Measurements from ENCODE around the gene NEK6.

The NEK6 gene

DNA sequence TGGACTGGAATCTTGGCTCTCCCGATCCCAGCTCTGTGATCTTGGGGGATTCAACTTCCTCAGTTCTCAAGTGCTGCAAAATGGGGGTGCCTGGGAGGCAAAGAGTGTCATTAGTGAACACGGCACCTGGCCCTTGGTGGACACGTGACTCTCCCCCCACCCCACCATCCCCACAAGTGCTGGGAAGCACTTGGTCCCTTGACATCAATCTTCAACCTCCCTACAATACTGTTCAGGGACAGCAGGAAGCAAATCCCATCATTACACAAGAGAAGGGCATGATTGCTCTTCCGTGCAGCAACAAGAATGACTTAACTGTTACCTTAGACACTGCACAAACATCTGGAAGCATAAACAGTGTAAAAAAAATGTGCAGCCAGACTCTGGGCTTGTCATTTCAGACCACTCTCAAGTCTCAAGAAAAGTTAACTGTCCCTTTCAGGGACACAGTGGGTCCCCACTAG, 96.1 kb downstream of the NEK6 start:
- no peak for ATAC-seq (ENCODE audit: insufficient read depth, low read depth)
- peaks cover 72% of the 10 kb centered on the region for H3K36me3 ChIP-seq (ENCODE audit: insufficient read depth, low read length)
- peaks cover 73% of the 10 kb centered on the region for H4K20me1 ChIP-seq (ENCODE audit: insufficient read depth, low read length)
- H3K9me3 ChIP-seq (ENCODE audit: insufficient read depth, low read length, severe bottlenecking), result no peaks in the 10 kb centered on the region
- no peak overlapping the region for H3K4me3 ChIP-seq (ENCODE audit: low read depth in 1 of 2, low read length in 2 of 2)
- DNase-seq, result no peak
- no peak overlapping the region for H3K4me2 ChIP-seq (ENCODE audit: insufficient read depth, low read length)
- no peak overlapping the region for H2AFZ ChIP-seq (ENCODE audit: low read depth, low read length)
- no peak overlapping the region for H3K9ac ChIP-seq (ENCODE audit: low read depth, low read length)
- TF ChIP-seq, protein P1, sequence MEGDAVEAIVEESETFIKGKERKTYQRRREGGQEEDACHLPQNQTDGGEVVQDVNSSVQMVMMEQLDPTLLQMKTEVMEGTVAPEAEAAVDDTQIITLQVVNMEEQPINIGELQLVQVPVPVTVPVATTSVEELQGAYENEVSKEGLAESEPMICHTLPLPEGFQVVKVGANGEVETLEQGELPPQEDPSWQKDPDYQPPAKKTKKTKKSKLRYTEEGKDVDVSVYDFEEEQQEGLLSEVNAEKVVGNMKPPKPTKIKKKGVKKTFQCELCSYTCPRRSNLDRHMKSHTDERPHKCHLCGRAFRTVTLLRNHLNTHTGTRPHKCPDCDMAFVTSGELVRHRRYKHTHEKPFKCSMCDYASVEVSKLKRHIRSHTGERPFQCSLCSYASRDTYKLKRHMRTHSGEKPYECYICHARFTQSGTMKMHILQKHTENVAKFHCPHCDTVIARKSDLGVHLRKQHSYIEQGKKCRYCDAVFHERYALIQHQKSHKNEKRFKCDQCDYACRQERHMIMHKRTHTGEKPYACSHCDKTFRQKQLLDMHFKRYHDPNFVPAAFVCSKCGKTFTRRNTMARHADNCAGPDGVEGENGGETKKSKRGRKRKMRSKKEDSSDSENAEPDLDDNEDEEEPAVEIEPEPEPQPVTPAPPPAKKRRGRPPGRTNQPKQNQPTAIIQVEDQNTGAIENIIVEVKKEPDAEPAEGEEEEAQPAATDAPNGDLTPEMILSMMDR (IDR thresholded peaks at IDR 0.05; ENCODE audit: borderline replicate concordance, extremely low read depth, low read length, poor library complexity, severe bottlenecking), result no peak
- TF ChIP-seq EZH2 (IDR thresholded peaks at IDR 0.05; ENCODE audit: borderline replicate concordance, low read depth, low read length, severe bottlenecking), result no peak
- H3K27me3 ChIP-seq (ENCODE audit: insufficient read depth, low read length, poor library complexity), result no peaks in the 10 kb centered on the region
- no peaks in the 10 kb centered on the region for H3K4me1 ChIP-seq (ENCODE audit: insufficient read depth, low read length)
- H3K79me2 ChIP-seq (ENCODE audit: insufficient read depth, low read length), result peaks cover 24% of the 10 kb centered on the region
- H3K27ac ChIP-seq (ENCODE audit: low read length), result no peak overlapping the region

DNA sequence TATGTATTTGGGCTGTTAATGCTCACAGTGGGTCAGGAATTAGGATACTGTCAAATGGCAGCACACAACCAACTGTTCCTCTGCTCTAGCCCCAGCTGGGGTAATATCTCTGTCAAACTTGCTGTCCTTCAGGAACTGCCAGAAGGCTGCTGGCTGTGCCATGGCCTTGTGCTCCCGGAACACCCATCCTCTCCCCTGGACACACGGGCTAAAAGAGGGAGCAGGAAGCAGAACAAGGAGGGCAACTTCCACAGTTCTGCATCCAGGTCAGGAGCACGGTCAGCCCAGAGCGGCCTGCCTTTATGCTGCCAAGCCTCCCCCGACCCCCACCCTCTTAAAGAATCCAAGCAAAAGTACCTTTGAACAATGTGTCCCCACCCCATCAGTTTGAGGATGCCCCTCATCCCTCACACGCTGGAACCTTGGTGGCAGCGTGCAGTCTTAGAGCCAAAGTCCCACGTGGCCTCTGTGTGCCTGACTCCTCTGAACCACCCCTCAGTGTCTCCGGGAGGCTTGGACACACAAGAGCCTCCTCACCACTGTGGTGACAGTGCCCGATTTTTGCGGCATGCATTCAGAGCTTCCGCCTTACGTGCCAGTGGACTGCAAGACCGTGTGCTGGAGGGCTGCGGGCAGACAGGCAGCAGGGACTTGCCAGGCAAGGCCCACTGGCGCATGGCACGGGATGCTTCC, 96.7 kb downstream of the NEK6 start:
- no peaks in the 10 kb centered on the region for H3K27me3 ChIP-seq (ENCODE audit: insufficient read depth, low read length, poor library complexity)
- no peak for TF ChIP-seq EZH2 (IDR thresholded peaks at IDR 0.05; ENCODE audit: borderline replicate concordance, low read depth, low read length, severe bottlenecking)
- TF ChIP-seq, protein P1 (IDR thresholded peaks at IDR 0.05; ENCODE audit: borderline replicate concordance, extremely low read depth, low read length, poor library complexity, severe bottlenecking), result no peak
- H3K9ac ChIP-seq (ENCODE audit: low read depth, low read length), result no peak overlapping the region
- no peak for DNase-seq
- H3K9me3 ChIP-seq (ENCODE audit: insufficient read depth, low read length, severe bottlenecking), result no peaks in the 10 kb centered on the region
- H3K4me2 ChIP-seq (ENCODE audit: insufficient read depth, low read length), result no peak overlapping the region
- no peak overlapping the region for H3K27ac ChIP-seq (ENCODE audit: low read length)
- peaks cover 68% of the 10 kb centered on the region for H3K36me3 ChIP-seq (ENCODE audit: insufficient read depth, low read length)
- no peak overlapping the region for H2AFZ ChIP-seq (ENCODE audit: low read depth, low read length)
- H3K4me1 ChIP-seq (ENCODE audit: insufficient read depth, low read length), result no peaks in the 10 kb centered on the region
- peaks cover 77% of the 10 kb centered on the region for H4K20me1 ChIP-seq (ENCODE audit: insufficient read depth, low read length)
- no peak for ATAC-seq (ENCODE audit: insufficient read depth, low read depth)
- peaks cover 29% of the 10 kb centered on the region for H3K79me2 ChIP-seq (ENCODE audit: insufficient read depth, low read length)
- no peak overlapping the region for H3K4me3 ChIP-seq (ENCODE audit: low read depth in 1 of 2, low read length in 2 of 2)

DNA sequence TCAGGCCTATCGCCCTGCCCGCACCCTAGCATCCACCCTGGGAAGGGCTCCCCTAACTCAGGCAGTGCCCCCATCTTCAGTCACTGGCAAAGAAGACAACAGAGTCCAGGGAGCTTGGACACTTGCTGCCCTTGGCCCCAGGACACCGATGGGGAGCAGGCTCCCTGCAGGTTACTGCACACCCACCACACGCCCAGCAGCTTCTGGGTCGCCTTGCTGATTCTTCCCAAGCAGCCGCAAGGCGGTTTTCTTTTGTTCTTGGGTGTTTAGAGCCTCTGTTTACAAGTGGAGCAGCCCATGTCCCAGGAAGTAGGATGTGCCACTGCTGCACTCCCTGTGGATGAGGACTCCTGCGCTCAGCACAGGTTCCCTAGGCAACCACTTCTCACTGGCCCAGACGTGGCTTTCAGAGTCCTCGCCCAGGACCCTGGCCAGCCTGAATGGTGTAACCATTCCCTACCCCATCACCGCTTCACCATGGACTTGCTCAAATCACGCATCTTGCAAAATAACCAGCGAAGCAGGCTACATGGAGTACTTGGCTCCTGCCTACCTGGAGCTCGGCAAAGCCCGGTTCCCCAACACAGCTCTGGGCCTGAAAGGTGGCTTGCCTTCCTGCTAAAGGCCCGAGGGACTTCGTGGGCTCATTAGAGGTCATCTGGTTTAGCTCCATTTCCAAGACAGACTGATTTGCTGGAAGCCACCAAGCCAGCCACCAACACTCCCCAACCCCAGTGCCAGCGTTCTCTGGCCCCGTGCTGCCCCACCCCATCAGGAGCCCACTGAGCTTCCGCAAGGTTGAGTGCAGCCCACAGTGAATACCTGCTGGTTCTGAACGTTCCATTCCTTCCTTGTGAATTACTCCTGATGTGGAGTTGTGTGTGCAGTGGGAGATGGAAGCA, 97.5 kb downstream of the NEK6 start:
- Histone ChIP-seq H3K4me1 (ENCODE audit: insufficient read depth, low read length) (no peaks in the 10 kb centered on the region), H2AFZ (ENCODE audit: low read depth, low read length) (no peak overlapping the region), H3K4me3 (ENCODE audit: low read depth in 1 of 2, low read length in 2 of 2) (no peak overlapping the region), H3K9me3 (ENCODE audit: insufficient read depth, low read length, severe bottlenecking) (no peaks in the 10 kb centered on the region), H3K4me2 (ENCODE audit: insufficient read depth, low read length) (no peak overlapping the region), H4K20me1 (ENCODE audit: insufficient read depth, low read length) (peaks cover 80% of the 10 kb centered on the region), H3K27ac (ENCODE audit: low read length) (no peak overlapping the region), H3K36me3 (ENCODE audit: insufficient read depth, low read length) (peaks cover 61% of the 10 kb centered on the region), H3K27me3 (ENCODE audit: insufficient read depth, low read length, poor library complexity) (no peaks in the 10 kb centered on the region), H3K79me2 (ENCODE audit: insufficient read depth, low read length) (peaks cover 37% of the 10 kb centered on the region), H3K9ac (ENCODE audit: low read depth, low read length) (no peak overlapping the region)
- no peak for ATAC-seq (ENCODE audit: insufficient read depth, low read depth)
- TF ChIP-seq EZH2 (IDR thresholded peaks at IDR 0.05; ENCODE audit: borderline replicate concordance, low read depth, low read length, severe bottlenecking), result no peak
- TF ChIP-seq, protein P1 (IDR thresholded peaks at IDR 0.05; ENCODE audit: borderline replicate concordance, extremely low read depth, low read length, poor library complexity, severe bottlenecking), result no peak
- no peak for DNase-seq
